Activated CD8-positive, alpha-beta memory T cell treated with anti-CD3 and anti-CD28 coated beads, Interleukin-2, amount 50 U/mL, for 1 hour (primary cell): ENCODE data around the gene CHPF2.

Experiments used
- DNase-seq: peaks from one replicate; pipeline ENCODE4 v3.0.0-alpha.2; 2020; ENCODE audit errors: extremely low read depth

CHPF2 gene

GRCh38 chr7:151232917-151233701 lies 826 bp downstream of the CHPF2 start:
- DNase-seq: peak; percentile 40

DNA sequence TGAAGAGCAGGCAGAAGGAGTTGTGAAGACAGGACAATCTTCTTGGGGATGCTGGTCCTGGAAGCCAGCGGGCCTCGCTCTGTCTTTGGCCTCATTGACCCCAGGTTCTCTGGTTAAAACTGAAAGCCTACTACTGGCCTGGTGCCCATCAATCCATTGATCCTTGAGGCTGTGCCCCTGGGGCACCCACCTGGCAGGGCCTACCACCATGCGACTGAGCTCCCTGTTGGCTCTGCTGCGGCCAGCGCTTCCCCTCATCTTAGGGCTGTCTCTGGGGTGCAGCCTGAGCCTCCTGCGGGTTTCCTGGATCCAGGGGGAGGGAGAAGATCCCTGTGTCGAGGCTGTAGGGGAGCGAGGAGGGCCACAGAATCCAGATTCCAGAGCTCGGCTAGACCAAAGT lies 1.5 kb downstream of the CHPF2 start:
- DNase-seq: no peak

GRCh38 chr7:151235091-151235787 lies 3.0 kb downstream of the CHPF2 start:
- DNase-seq: no peak

GRCh38 chr7:151236406-151236805 lies 4.1 kb downstream of the CHPF2 start:
- no peak for DNase-seq

DNA sequence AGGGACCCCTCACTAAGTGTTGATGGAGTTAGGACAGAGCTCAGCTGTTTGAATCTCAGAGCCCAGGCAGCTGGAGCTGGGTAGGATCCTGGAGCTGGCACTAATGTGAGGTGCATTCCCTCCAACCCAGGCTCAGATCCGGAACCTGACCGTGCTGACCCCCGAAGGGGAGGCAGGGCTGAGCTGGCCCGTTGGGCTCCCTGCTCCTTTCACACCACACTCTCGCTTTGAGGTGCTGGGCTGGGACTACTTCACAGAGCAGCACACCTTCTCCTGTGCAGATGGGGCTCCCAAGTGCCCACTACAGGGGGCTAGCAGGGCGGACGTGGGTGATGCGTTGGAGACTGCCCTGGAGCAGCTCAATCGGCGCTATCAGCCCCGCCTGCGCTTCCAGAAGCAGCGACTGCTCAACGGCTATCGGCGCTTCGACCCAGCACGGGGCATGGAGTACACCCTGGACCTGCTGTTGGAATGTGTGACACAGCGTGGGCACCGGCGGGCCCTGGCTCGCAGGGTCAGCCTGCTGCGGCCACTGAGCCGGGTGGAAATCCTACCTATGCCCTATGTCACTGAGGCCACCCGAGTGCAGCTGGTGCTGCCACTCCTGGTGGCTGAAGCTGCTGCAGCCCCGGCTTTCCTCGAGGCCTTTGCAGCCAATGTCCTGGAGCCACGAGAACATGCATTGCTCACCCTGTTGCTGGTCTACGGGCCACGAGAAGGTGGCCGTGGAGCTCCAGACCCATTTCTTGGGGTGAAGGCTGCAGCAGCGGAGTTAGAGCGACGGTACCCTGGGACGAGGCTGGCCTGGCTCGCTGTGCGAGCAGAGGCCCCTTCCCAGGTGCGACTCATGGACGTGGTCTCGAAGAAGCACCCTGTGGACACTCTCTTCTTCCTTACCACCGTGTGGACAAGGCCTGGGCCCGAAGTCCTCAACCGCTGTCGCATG lies 5.2 kb downstream of the CHPF2 start:
- no peak for DNase-seq

DNA sequence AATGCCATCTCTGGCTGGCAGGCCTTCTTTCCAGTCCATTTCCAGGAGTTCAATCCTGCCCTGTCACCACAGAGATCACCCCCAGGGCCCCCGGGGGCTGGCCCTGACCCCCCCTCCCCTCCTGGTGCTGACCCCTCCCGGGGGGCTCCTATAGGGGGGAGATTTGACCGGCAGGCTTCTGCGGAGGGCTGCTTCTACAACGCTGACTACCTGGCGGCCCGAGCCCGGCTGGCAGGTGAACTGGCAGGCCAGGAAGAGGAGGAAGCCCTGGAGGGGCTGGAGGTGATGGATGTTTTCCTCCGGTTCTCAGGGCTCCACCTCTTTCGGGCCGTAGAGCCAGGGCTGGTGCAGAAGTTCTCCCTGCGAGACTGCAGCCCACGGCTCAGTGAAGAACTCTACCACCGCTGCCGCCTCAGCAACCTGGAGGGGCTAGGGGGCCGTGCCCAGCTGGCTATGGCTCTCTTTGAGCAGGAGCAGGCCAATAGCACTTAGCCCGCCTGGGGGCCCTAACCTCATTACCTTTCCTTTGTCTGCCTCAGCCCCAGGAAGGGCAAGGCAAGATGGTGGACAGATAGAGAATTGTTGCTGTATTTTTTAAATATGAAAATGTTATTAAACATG lies 6.0 kb downstream of the CHPF2 start:
- no peak for DNase-seq

GRCh38 chr7:151238924-151239836 lies 6.9 kb downstream of the CHPF2 start:
- DNase-seq: no peak

DNA sequence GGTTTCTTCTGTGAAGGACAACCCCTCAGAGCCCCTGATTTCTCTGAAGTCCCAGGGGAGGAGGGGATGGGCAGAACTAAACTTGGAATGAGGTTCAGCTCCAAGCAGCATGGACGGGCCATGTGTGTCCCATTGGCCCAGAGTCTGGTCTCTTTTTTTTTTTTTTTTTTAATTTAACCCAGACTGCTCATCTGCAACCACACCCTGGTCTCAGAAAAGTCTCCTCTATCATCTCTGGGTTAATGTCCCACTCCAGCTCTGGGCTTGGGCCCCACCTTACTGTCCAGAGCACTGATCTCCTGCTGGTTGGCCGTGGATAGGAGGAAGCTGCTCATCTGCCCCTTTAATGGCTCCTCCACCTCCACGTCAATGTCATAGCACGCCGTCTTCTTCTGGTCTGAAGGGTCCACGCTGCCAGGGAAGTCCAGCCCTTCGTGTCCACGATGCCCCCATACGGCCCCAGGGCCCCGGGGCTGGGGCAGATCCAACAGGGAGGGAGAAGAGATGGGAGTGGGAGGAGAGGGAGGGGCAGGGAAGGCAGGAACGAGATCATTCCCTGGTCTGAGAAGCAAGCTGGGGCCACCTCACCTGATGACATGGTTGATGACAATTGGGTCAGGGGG lies 7.7 kb downstream of the CHPF2 start:
- no peak for DNase-seq

DNA sequence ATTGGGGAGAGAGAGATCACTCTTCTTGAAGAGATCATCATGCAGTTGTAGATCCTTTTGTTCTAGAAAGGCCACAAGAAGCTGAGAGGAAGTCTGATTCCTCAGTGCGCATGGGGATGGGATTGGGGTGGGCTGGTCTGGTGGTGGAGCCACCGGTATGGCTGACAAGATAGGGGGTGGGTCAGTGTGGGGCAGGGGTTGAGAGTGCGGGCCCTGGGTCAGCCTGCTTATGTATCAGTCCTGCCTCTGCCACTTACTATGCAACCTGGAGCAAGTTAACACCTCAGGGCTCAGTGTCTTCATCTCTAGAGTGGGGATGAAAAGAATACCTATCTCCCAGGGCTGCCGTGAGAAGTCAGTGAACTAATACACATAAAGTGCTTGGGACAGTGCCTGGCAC lies 8.3 kb downstream of the CHPF2 start:
- no peak for DNase-seq

DNA sequence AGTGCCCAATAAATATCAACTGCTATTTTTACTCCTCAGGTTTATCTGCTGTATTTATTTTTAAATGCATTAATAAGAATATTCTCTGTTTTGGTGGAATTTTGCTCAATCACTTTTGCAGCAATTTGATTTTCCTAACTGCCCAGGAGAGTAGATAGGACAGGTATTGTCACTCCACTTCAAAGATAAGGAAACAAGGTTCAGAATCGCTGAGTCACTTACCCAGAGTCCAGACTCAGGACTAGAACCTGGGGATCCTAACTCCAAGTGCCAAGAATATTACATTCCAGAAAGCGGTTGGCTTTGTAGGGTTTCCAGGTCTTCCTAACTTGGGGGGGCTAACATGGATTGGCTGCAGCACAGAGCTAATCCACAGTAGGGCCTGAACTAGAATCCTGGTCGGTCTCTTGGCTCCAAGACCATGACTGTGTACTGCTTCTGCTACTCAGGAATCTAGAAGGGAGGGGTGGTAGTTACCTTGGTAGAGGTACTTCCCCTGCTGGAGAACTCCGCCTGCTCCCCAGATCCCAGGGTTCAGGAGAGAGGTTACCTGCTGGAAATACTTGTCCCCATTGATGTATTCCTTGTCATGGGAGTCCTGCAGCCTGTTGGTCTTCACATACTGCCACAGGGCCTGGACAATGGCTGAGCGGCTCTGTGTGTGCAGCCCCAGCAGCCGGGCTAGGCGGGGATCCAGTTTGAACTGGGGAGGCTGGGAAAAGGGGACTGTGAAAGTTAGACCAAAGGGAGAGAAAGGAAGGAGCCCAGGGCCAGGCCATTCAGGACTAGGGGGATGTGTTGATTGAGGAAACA lies 8.9 kb downstream of the CHPF2 start:
- no peak for DNase-seq

- no peak for DNase-seq
Observed at GRCh38 chr7:151241755-151242096, 9.4 kb downstream of the CHPF2 start.

DNA sequence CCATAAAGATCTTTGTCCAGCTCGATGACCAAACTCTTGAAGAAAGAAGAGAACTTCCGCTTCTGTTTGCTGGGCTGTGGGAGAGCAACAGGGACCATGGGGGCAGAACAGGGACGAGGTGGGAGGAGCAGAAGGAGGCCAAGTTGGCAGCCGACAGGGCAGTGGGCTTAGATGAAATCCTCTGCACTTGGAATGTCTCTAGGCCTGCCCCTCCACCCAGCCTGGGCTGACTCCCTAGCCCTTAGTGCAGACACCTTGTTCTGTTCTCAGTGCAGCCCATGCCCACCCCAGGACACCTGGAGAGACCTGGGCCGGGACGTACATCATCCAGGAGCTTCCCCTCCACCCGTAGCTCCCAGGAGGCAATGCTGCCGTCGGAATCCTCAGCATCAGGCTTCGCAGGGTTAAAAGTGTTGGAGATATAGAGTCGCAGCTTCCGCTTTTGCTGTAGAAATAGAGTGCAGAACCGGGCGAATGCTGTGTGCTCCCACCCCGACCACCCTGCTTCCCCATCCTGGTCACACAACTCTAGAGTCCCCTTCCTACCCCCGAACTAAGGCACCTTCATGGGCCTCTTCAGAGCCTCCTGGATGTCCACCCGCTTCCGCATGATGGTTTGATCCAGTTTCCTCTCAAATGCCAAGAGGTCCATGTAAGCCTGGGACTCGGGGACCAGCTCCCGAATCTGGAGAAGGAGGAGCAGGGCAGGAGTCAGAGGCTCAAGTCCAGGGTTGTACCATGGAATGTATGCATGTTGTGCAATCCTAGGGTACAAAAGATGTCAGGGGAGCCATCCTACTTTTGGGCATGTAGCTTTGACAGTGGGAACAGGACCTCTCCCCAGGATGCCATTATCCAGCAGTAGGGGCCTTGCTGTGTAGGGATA lies 10.1 kb downstream of the CHPF2 start:
- DNase-seq: no peak

- no peak for DNase-seq
Observed at GRCh38 chr7:151243045-151243349, 10.7 kb downstream of the CHPF2 start.

DNA sequence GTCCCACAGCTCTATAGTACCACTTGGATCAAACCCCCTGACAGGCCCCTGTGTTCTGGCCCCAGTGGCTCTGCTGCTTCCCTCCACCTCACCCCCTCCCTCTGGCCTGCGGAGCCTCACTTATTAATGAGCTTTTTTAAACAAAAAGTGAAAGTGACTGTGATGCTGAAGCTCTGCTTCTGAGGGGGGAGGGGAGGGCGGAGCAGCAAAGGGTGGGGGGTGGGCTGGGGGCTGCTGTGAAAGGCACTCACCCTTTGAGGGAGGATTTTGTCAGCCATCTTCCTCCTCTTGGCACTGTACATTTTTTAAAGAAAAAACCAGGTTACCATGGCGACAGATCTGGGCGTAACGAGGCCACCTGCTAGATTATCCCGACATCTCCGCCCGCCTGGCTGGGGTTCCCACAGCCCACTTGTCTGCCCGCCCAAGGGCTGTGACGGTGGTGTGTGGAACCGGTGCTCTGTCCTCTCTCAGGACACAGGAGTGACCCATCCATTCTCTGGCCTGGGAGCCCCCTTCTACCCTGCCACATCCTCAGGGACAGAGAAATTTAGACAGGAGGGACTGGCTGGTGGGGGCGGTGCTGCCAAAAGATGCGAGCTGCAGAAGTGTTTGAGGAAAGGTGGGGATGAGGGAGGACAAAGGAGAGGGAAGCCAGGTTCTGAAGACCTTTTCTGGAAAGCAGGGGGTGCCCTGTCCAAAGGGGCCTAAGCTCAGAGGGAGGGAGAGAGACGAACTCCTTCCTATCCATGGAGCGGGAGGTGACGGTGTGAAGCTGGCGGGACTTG lies 11.3 kb downstream of the CHPF2 start:
- no peak for DNase-seq

DNA sequence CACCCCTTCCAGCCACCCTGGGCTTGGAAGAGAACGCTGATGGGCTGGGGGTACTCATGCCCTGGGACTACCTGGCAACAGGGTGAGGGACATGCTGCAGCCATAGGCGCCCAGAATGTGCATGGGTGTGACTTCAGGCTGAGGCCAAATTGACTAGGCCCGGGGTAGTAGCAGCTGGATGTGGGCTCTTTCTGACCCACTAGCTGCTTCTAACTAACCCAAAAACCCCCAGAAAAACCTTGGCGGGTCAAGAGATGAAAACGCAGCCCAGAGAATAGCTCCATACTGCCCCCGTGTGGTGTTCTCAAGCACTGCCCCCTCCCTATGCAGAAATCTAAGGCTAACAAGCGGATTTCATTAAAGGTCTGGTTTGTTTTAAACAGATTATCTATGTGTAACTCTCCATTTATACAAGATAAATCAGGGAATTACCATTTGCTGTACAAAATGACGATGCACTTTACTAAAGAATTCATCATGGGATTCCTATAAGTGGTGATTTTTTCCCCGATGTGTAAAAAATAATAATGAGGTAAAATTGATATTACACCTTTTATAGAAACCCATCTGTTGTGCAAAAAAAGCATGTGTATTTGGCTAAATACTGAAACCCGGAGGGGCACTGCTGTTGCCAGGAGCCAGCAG lies 12.0 kb downstream of the CHPF2 start:
- no peak for DNase-seq

- no peak for DNase-seq
Observed at GRCh38 chr7:151244841-151245346, 12.6 kb downstream of the CHPF2 start.
